Naive B cell (primary cell): ENCODE results near the gene TOR4A. TPM values are rescaled to one million over a fixed set of nuclear protein-coding genes. Genes with fewer than 3 reads are reported as not detected.
"Not testable (repeated sequence)": the region's sequence is repeated elsewhere in the genome, so short reads cannot be mapped to it uniquely, and the experiment has no call there.

Experiments used
- ATAC-seq, 2 donors: fragments of 150-1000 bp; cut with Tn5 transposase; 2 replicates each; pipeline ENCODE4 v1.10.0; 2021; ENCODE audit warnings: low read depth in 2 of 2, mild to moderate bottlenecking in 2 of 2, moderate library complexity in 2 of 2
- DNase-seq: peaks from one replicate; pipeline ENCODE4 v3.0.0; 2022
- H3K27ac Mint-ChIP-seq, 6 donors: one replicate each; pipeline ENCODE4 v1.8.0; 2020 to 2022; ENCODE audit warnings: mild to moderate bottlenecking in 6 of 6, mixed read lengths in 6 of 6, moderate library complexity in 5 of 6, inconsistent platforms in 2 of 6
- H3K27me3 Mint-ChIP-seq, 3 donors: one replicate each; pipeline ENCODE4 v1.8.0; 2021 to 2022; ENCODE audit warnings: mixed read lengths in 3 of 3, mild to moderate bottlenecking in 1 of 3
- H3K36me3 Mint-ChIP-seq, 2 donors: one replicate each; pipeline ENCODE4 v1.8.0; 2020 to 2022; ENCODE audit warnings: mixed read lengths in 2 of 2, inconsistent platforms in 1 of 2, mild to moderate bottlenecking in 1 of 2
- H3K4me1 Mint-ChIP-seq, 3 donors: one replicate each; pipeline ENCODE4 v1.8.0; 2020 to 2022; ENCODE audit warnings: mixed read lengths in 3 of 3, inconsistent platforms in 1 of 3, mild to moderate bottlenecking in 1 of 3, moderate library complexity in 1 of 3
- H3K4me3 Mint-ChIP-seq, 8 donors: one replicate each; pipeline ENCODE4 v1.8.0; 2020 to 2022; ENCODE audit warnings: mild to moderate bottlenecking in 8 of 8, mixed read lengths in 8 of 8, moderate library complexity in 8 of 8, inconsistent platforms in 2 of 8
- H3K9me3 Mint-ChIP-seq, 7 donors: one replicate each; pipeline ENCODE4 v1.8.0; 2020 to 2022; ENCODE audit warnings: mixed read lengths in 7 of 7, mild to moderate bottlenecking in 5 of 7, inconsistent platforms in 2 of 7, moderate library complexity in 1 of 7
- polyA plus RNA-seq, 6 donors: library from polyadenylated mRNA; unstranded; fragments of 300-500 nt; fragmentation: Illumina TruSeq; gene quantifications; one replicate each; pipeline ENCODE4 v1.2.3, GENCODE V29; 2021; ENCODE audit warnings: low read depth in 6 of 6

TOR4A gene
- polyA plus RNA-seq, 6 donors from 2014 or later, result 2.4 to 6.2 (median 4.1) TPM

- no peak overlapping the region for H3K27ac Mint-ChIP-seq
- peaks cover 12 to 20% (median 16%) of the 10 kb centered on the region in 3 donors for H3K4me1 Mint-ChIP-seq
- no peak for ATAC-seq
- DNase-seq, result no peak
- peaks cover 0 to 13% (median 0%) of the 10 kb centered on the region in 3 donors for H3K27me3 Mint-ChIP-seq
- peak overlapping the region in 1 of 8 donors; percentile 66 for H3K4me3 Mint-ChIP-seq
- H3K9me3 Mint-ChIP-seq, result no peaks in the 10 kb centered on the region
- H3K36me3 Mint-ChIP-seq, result no peaks in the 10 kb centered on the region
These were observed 43.4 kb upstream of the TOR4A start for GRCh38 chr9:137234055-137234697.

DNA sequence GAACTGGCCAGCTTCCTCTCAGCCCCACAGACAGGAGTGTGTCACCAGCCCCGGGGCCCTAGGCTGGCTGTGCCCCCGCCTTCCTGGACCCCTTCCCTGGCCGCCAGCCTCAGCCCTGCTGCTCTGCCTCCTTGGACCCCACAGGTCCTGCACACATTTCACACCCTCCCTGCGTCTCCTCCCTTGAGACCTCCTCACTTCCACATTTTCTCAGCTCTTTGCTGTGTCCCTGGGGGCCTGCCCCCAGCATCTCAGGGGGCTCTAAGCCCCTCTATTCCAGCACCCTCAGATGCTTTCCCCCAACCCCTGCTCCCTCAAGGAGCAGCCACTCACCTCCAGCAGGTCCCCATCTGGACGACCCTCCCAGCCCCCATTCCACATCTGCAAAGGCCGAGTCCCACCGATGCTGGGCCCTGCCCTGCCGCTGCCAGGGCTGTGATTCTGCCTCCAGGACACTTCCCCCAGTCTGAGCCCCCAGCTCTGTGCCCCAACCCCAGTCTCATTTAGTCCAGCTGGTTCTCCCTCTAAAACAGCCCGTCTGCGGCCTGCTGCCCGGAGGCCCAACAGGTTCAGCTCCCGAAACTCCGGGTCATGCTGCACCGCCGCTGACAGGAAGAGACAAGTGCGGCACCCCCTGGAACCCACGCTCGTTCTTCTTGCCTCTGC lies 42.6 kb upstream of the TOR4A start:
- DNase-seq (no peak), ATAC-seq (peak in 1 of 2 donors; percentile 28)
- H3K9me3 Mint-ChIP-seq, result no peaks in the 10 kb centered on the region
- H3K36me3 Mint-ChIP-seq, result no peaks in the 10 kb centered on the region
- peaks cover 12 to 21% (median 20%) of the 10 kb centered on the region in 3 donors for H3K4me1 Mint-ChIP-seq
- H3K4me3 Mint-ChIP-seq, result peak overlapping the region in 6 of 8 donors; percentile 13 to 79 (median 42)
- H3K27ac Mint-ChIP-seq, result peak overlapping the region in 3 of 6 donors; percentile 59 to 87 (median 60)
- peaks cover 0 to 8% (median 0%) of the 10 kb centered on the region in 3 donors for H3K27me3 Mint-ChIP-seq

- DNase-seq (no peak), ATAC-seq (no peak)
- Mint-ChIP-seq H3K9me3 (no peaks in the 10 kb centered on the region), H3K4me1 (peaks cover 12 to 22% (median 20%) of the 10 kb centered on the region in 3 donors), H3K27me3 (peaks cover 0 to 8% (median 0%) of the 10 kb centered on the region in 3 donors), H3K4me3 (peak overlapping the region in 1 of 8 donors; percentile 66), H3K27ac (peak overlapping the region in 3 of 6 donors; percentile 59 to 87 (median 60)), H3K36me3 (no peaks in the 10 kb centered on the region)
These were observed 41.9 kb upstream of the TOR4A start for GRCh38 chr9:137235424-137236237.

DNA sequence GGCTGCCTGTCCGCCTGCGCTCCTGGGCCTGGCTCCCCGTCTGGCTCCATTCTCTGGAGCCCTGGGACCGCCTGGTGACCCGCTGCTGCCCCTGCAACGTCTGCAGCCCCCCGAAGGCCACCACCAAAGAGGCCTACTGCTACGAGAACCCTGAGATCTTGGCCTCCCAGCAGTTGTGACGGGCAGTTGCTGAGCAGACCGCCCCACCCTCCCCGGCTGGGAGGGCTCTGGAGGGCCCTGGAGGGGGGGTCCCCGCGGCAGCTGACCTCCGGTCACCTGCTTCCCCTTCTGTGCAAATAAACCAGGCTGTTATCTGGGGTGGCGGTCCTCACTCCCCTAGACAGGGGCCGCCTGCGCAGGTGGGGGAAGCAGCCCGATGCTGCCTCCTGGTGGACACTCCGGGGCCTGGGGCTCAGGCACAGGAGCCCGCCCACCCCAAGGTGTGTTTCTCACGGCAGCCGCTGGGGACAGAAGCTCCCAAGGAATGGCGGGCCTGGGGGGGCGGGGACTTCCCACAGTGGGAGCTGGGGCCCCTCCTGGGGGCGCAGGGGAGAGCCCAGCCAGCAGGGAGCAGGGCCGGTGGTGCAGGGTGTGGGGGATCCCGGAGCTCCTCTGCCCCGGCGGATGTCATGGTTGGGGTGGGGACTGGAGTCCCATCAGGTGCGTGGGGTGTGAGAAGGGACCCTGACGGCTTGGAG lies 41.1 kb upstream of the TOR4A start:
- H3K36me3 Mint-ChIP-seq, result peaks cover 0 to 6% of the 10 kb centered on the region in 2 donors
- H3K4me3 Mint-ChIP-seq, result peak overlapping the region in 6 of 8 donors; percentile 9 to 45 (median 25)
- peaks cover 12 to 25% (median 24%) of the 10 kb centered on the region in 3 donors for H3K4me1 Mint-ChIP-seq
- peaks cover 0 to 8% (median 0%) of the 10 kb centered on the region in 3 donors for H3K27me3 Mint-ChIP-seq
- no peaks in the 10 kb centered on the region for H3K9me3 Mint-ChIP-seq
- peak overlapping the region in 3 of 6 donors; percentile 21 to 87 (median 57) for H3K27ac Mint-ChIP-seq
- peak; percentile 32 to 35 for ATAC-seq
- peak; percentile 91 for DNase-seq

GRCh38 chr9:137236936-137237421 lies 40.5 kb upstream of the TOR4A start:
- Mint-ChIP-seq H3K4me3 (peak overlapping the region in 4 of 8 donors; percentile 23 to 45 (median 36)), H3K27me3 (peaks cover 0 to 8% (median 0%) of the 10 kb centered on the region in 3 donors), H3K9me3 (no peaks in the 10 kb centered on the region), H3K4me1 (peaks cover 12 to 25% (median 24%) of the 10 kb centered on the region in 3 donors), H3K27ac (peak overlapping the region in 2 of 6 donors; percentile 57 to 87), H3K36me3 (peaks cover 0 to 6% of the 10 kb centered on the region in 2 donors)
- ATAC-seq (no peak), DNase-seq (no peak)

- peak overlapping the region in 5 of 8 donors; percentile 42 to 90 (median 75) for H3K4me3 Mint-ChIP-seq
- peaks cover 0 to 6% of the 10 kb centered on the region in 2 donors for H3K36me3 Mint-ChIP-seq
- no peaks in the 10 kb centered on the region for H3K9me3 Mint-ChIP-seq
- DNase-seq (no peak), ATAC-seq (no peak)
- peak overlapping the region in 5 of 6 donors; percentile 47 to 90 (median 64) for H3K27ac Mint-ChIP-seq
- H3K27me3 Mint-ChIP-seq, result peaks cover 0 to 8% (median 0%) of the 10 kb centered on the region in 3 donors
- H3K4me1 Mint-ChIP-seq, result peaks cover 23 to 34% (median 29%) of the 10 kb centered on the region in 3 donors
These were observed 39.5 kb upstream of the TOR4A start for GRCh38 chr9:137237759-137238726.

DNA sequence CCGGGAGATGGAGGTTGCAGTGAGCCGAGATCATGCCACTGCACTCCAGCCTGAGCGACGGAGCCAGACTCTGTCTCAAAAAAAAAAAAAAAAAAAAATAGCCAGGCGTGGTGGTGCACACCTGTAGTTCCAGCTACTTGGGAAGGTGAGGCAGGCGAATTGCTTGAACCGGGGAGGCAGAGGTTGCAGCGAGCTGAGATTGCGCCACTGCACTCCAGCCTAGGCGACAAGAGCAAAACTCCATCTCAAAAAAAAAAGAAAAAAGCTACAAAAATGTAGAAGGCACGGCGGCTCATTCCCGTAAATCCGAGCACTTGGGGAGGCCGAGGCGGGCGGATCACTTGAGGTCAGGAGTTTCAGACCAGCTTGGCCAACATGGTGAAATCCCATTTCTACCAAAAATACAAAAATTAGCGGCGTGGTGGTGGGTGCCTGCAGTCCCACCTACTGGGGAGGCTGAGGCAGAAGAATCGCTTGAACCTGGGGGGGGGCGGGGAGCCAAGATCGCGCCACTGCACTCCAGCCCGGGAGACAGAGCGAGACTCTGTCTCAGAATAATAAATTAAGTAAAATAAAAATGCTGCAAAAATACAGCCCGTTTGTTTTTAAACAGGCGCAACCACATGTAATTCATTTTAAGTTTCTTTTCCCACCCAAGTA lies 37.9 kb upstream of the TOR4A start:
- Mint-ChIP-seq H3K4me3 (peak overlapping the region; percentile 74 to 90 (median 84)), H3K27ac (peak overlapping the region in 3 of 6 donors; percentile 44 to 93 (median 68)), H3K4me1 (peaks cover 28 to 37% (median 36%) of the 10 kb centered on the region in 3 donors)
- not testable (repeated sequence) for ATAC-seq, H3K27me3 Mint-ChIP-seq, DNase-seq, H3K9me3 Mint-ChIP-seq, H3K36me3 Mint-ChIP-seq

- Mint-ChIP-seq H3K4me3 (peak overlapping the region; percentile 74 to 90 (median 84)), H3K9me3 (no peaks in the 10 kb centered on the region), H3K4me1 (peaks cover 21 to 30% (median 29%) of the 10 kb centered on the region in 3 donors), H3K36me3 (peaks cover 0 to 6% of the 10 kb centered on the region in 2 donors), H3K27me3 (no peaks in the 10 kb centered on the region), H3K27ac (peak overlapping the region in 2 of 6 donors; percentile 93 to 96)
- ATAC-seq (peak; percentile 27 to 28), DNase-seq (peak; percentile 79)
These were observed 37.1 kb upstream of the TOR4A start for GRCh38 chr9:137240318-137240840.

DNA sequence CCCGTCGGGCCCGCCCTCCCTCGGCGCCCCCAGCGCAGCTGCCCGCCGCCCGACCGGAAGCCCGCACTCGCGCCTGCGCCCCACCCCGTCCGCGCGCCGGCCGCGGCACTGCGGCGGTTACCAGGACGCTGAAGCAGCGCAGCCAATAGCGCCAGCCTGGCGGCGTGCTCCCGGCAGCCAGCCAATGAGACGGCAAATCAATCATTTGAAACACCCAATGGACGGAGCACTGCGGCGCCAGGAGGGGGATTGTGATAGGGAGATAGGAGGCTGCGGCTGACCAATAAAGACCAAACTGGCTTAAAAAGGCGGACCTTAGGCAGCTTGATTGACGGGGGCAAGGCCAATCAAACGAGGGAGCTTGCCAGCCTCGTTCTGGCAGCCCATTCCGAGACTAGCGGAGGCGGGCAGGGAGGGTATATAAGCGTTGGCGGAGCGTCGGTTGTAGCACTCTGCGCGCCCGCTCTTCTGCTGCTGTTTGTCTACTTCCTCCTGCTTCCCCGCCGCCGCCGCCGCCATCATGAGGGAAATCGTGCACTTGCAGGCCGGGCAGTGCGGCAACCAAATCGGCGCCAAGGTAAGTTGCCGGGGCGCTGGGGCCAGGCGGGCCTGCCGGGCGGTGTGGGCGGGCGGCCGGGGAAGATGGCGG lies 36.6 kb upstream of the TOR4A start, which contains the start of gene TUBB4B:
TSS of gene TUBB4B (plus strand) at position 447 of the 649 bp plus-strand sequence. CDS start at position 521, 74 bp downstream.
- DNase-seq (peak; percentile 98), ATAC-seq (peak; percentile 75 to 78)
- Mint-ChIP-seq H3K4me1 (peaks cover 18 to 29% (median 28%) of the 10 kb centered on the region in 3 donors), H3K36me3 (peaks cover 0 to 6% of the 10 kb centered on the region in 2 donors), H3K9me3 (no peaks in the 10 kb centered on the region), H3K27ac (peak within 1 kb of the TSS; percentile 90 to 99 (median 94)), H3K27me3 (no peaks in the 10 kb centered on the region), H3K4me3 (peak within 1 kb of the TSS; percentile 88 to 96 (median 94))

DNA sequence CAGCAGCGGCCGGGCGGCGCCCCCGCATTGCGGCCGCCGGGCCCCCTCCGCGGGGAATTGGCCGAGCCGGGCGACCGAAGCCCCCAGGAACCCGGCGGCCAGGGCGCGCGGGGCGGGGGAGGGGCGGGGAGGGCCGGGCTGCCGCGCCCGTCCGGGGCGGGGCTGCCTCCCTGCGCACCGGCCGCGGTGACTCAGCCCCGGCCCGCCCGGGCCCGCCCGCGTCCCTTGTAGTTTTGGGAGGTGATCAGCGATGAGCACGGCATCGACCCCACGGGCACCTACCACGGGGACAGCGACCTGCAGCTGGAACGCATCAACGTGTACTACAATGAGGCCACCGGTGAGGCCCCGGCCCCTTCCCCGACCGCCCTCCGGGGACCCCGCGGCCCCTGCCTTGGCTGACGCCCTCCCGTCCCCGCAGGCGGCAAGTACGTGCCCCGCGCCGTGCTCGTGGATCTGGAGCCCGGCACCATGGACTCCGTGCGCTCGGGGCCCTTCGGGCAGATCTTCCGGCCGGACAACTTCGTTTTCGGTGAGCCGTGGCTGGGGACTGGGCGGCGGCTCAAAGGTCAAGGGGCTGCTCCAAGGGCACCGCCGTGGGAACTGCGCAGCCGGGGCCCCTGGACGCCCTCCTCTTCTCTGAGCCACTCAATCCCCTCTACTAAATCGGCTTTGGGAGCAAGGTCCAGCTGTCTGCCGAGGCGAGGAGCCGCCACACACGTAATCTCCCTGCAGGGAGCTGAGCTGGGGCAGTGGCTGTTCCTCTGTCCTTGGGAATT lies 35.8 kb upstream of the TOR4A start:
- H3K36me3 Mint-ChIP-seq, result peaks cover 0 to 6% of the 10 kb centered on the region in 2 donors
- peak overlapping the region in 4 of 6 donors; percentile 22 to 96 (median 88) for H3K27ac Mint-ChIP-seq
- ATAC-seq (no peak), DNase-seq (no peak)
- H3K4me3 Mint-ChIP-seq, result peak overlapping the region; percentile 78 to 95 (median 88)
- H3K9me3 Mint-ChIP-seq, result no peaks in the 10 kb centered on the region
- H3K27me3 Mint-ChIP-seq, result no peaks in the 10 kb centered on the region
- peaks cover 18 to 29% (median 28%) of the 10 kb centered on the region in 3 donors for H3K4me1 Mint-ChIP-seq
